ENCODE data around the gene C11orf52. TPM values are rescaled to one million over a fixed set of nuclear protein-coding genes. Genes with fewer than 3 reads are reported as not detected.

Gene C11orf52
- total RNA-seq, 1 donor from 2014 or later, result 19.4 TPM

- H3K27ac Mint-ChIP-seq, result no peak overlapping the region
- H3K4me3 Mint-ChIP-seq (ENCODE audit: low read depth), result no peak overlapping the region
- TF ChIP-seq CTCF (IDR thresholded peaks at IDR 0.05; ENCODE audit: unreplicated experiment), result no peak
- H3K27me3 Mint-ChIP-seq, result no peaks in the 10 kb centered on the region
- peaks cover 2% of the 10 kb centered on the region for H3K36me3 Mint-ChIP-seq (ENCODE audit: insufficient read depth)
- H3K9me3 Mint-ChIP-seq (ENCODE audit: low read depth), result no peaks in the 10 kb centered on the region
- H3K4me1 Mint-ChIP-seq (ENCODE audit: low read depth), result no peaks in the 10 kb centered on the region
- no peak for DNase-seq (ENCODE audit: low spot score, unreplicated experiment)
Observed at GRCh38 chr11:111886032-111886431, 32.7 kb upstream of the C11orf52 start.

- Mint-ChIP-seq H3K36me3 (ENCODE audit: insufficient read depth) (peaks cover 2% of the 10 kb centered on the region), H3K4me3 (ENCODE audit: low read depth) (no peak overlapping the region), H3K4me1 (ENCODE audit: low read depth) (no peaks in the 10 kb centered on the region), H3K27ac (no peak overlapping the region), H3K27me3 (no peaks in the 10 kb centered on the region), H3K9me3 (ENCODE audit: low read depth) (no peaks in the 10 kb centered on the region)
- TF ChIP-seq CTCF (IDR thresholded peaks at IDR 0.05; ENCODE audit: unreplicated experiment), result no peak
- DNase-seq (ENCODE audit: low spot score, unreplicated experiment), result no peak
Observed at GRCh38 chr11:111886844-111887243, 31.9 kb upstream of the C11orf52 start.

DNA sequence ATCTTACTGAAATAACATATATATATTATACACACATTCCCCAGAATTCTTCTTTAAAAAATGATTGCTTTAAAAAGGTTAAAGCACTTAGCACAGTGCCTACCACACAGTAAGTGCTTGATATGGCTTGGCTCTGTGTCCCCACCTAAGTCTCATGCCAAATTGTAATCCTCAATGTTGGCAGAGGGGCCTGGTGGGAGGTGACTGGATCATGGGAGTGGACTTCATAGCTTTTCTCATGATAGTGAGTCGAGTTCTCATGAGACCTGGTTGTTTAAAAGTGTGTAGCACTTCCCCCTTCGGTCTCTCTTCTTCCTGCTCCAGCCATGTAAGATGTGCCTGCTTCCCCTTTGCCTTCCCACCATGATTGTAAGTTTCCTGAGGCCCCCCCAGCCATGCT, 13.3 kb upstream of the C11orf52 start:
- H3K4me3 Mint-ChIP-seq (ENCODE audit: low read depth), result no peak overlapping the region
- no peak overlapping the region for H3K27ac Mint-ChIP-seq
- H3K36me3 Mint-ChIP-seq (ENCODE audit: insufficient read depth), result peaks cover 4% of the 10 kb centered on the region
- no peak for TF ChIP-seq CTCF (IDR thresholded peaks at IDR 0.05; ENCODE audit: unreplicated experiment)
- peaks cover 3% of the 10 kb centered on the region for H3K9me3 Mint-ChIP-seq (ENCODE audit: low read depth)
- H3K27me3 Mint-ChIP-seq, result no peaks in the 10 kb centered on the region
- peaks cover 2% of the 10 kb centered on the region for H3K4me1 Mint-ChIP-seq (ENCODE audit: low read depth)
- DNase-seq (ENCODE audit: low spot score, unreplicated experiment), result no peak

- H3K4me1 Mint-ChIP-seq (ENCODE audit: low read depth), result peaks cover 13% of the 10 kb centered on the region
- no peak overlapping the region for H3K4me3 Mint-ChIP-seq (ENCODE audit: low read depth)
- no peak overlapping the region for H3K27ac Mint-ChIP-seq
- H3K9me3 Mint-ChIP-seq (ENCODE audit: low read depth), result peaks cover 3% of the 10 kb centered on the region
- DNase-seq (ENCODE audit: low spot score, unreplicated experiment), result no peak
- peaks cover 4% of the 10 kb centered on the region for H3K36me3 Mint-ChIP-seq (ENCODE audit: insufficient read depth)
- H3K27me3 Mint-ChIP-seq, result peaks cover 5% of the 10 kb centered on the region
- TF ChIP-seq CTCF (IDR thresholded peaks at IDR 0.05; ENCODE audit: unreplicated experiment), result no peak
Observed at GRCh38 chr11:111906680-111907079, 12.0 kb upstream of the C11orf52 start.

GRCh38 chr11:111908639-111909305, 9.9 kb upstream of the C11orf52 start:
- no peak for TF ChIP-seq CTCF (IDR thresholded peaks at IDR 0.05; ENCODE audit: unreplicated experiment)
- DNase-seq (ENCODE audit: low spot score, unreplicated experiment), result no peak
- H3K4me3 Mint-ChIP-seq (ENCODE audit: low read depth), result no peak overlapping the region
- H3K27ac Mint-ChIP-seq, result no peak overlapping the region
- peaks cover 4% of the 10 kb centered on the region for H3K36me3 Mint-ChIP-seq (ENCODE audit: insufficient read depth)
- H3K4me1 Mint-ChIP-seq (ENCODE audit: low read depth), result peaks cover 13% of the 10 kb centered on the region
- H3K27me3 Mint-ChIP-seq, result peaks cover 5% of the 10 kb centered on the region
- peaks cover 3% of the 10 kb centered on the region for H3K9me3 Mint-ChIP-seq (ENCODE audit: low read depth)
